ENCODE data around the gene AAK1. TPM values are rescaled to one million over a fixed set of nuclear protein-coding genes. Genes with fewer than 3 reads are reported as not detected.

Gene AAK1
- total and polyA plus RNA-seq, 7 experiments from 2014 or later, result 71.5 to 253 (median 191) TPM

GRCh38 chr2:69594341-69594740 lies 49.2 kb downstream of the AAK1 start:
- CTCF ChIA-PET, result interaction anchor here (0.9 kb wide), 1 partner anchor 22 kb away, joined by 4 read pairs; no protein-coding TSS in a partner anchor
- H3K27ac Mint-ChIP-seq, result peak overlapping the region in 7 of 9 donors; percentile 48 to 80 (median 65)
- H3K4me1 ChIP-seq (ENCODE audit: control insufficient read depth in 2 of 2, insufficient read depth in 2 of 2, low read length in 2 of 2), result peaks cover 41 to 44% of the 10 kb centered on the region in 2 donors

DNA sequence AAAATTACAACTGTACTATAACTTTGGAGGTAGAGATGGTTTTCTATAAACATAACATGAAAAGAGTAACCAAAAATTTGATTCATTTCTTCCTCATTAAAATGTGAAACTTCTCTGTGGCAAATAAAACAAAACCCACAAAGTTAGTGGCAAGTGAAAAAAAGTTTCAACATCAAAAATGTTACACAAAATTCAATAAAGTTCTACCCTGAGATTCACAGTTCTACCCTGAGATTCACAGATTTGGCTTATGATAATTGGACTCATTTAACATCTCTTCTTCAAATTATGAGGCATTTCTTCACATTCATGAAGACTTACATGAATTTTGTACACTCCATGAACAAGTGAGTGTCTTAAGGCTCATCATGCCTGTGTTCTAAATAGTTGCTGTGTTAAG lies 51.0 kb downstream of the AAK1 start:
- H3K4me1 Mint-ChIP-seq, result peaks cover 60 to 95% (median 86%) of the 10 kb centered on the region in 7 donors
- ATAC-seq (no peak), DNase-seq (no peak)
- H3K36me3 Mint-ChIP-seq, result peaks cover 0 to 32% (median 8%) of the 10 kb centered on the region in 5 donors
- Histone ChIP-seq H3K27ac (ENCODE audit: low read depth, low read length) (no peak overlapping the region), H3K9me3 (ENCODE audit: control insufficient read depth in 2 of 3, low read length in 3 of 3) (no peaks in the 10 kb centered on the region), H3K4me1 (ENCODE audit: control insufficient read depth in 2 of 2, insufficient read depth in 2 of 2, low read length in 2 of 2) (peaks cover 32 to 51% of the 10 kb centered on the region in 2 donors), H3K36me3 (ENCODE audit: control insufficient read depth in 2 of 3, insufficient read depth in 3 of 3, low read length in 3 of 3) (no peaks in the 10 kb centered on the region), H3K4me3 (ENCODE audit: low read length) (no peak overlapping the region), H3K27me3 (ENCODE audit: control insufficient read depth in 2 of 2, insufficient read depth in 2 of 2, low read length in 2 of 2) (no peaks in the 10 kb centered on the region)
- peak overlapping the region in 6 of 10 donors; percentile 1 to 61 (median 29) for H3K4me3 Mint-ChIP-seq
- ChIA-PET CTCF (no interaction called here), POLR2A (no interaction called here)
- no peaks in the 10 kb centered on the region for H3K27me3 Mint-ChIP-seq
- intact Hi-C loops (cut with micrococcal nuclease), result no loop called here
- peak overlapping the region; percentile 5 to 82 (median 59) for H3K27ac Mint-ChIP-seq
- no peaks in the 10 kb centered on the region for H3K9me3 Mint-ChIP-seq

More at GRCh38 chr2:69594341-69594740, 49.2 kb downstream of the AAK1 start:
- peaks cover 0 to 27% (median 8%) of the 10 kb centered on the region in 5 donors for H3K36me3 Mint-ChIP-seq
- no peaks in the 10 kb centered on the region for H3K27me3 Mint-ChIP-seq
- ATAC-seq, result no peak
- Histone ChIP-seq H3K27ac (ENCODE audit: low read depth, low read length) (no peak overlapping the region), H3K9me3 (ENCODE audit: control insufficient read depth in 2 of 3, low read length in 3 of 3) (no peaks in the 10 kb centered on the region), H3K4me3 (ENCODE audit: low read length) (no peak overlapping the region), H3K27me3 (ENCODE audit: control insufficient read depth in 2 of 2, insufficient read depth in 2 of 2, low read length in 2 of 2) (no peaks in the 10 kb centered on the region), H3K36me3 (ENCODE audit: control insufficient read depth in 2 of 3, insufficient read depth in 3 of 3, low read length in 3 of 3) (no peaks in the 10 kb centered on the region)
- DNase-seq, result no peak
- intact Hi-C loops (cut with micrococcal nuclease), result loop anchor here in 1 of 2 donors (1.0 kb wide), 1 partner anchor 9 kb away; no protein-coding TSS in a partner anchor
- H3K9me3 Mint-ChIP-seq, result no peaks in the 10 kb centered on the region
- H3K4me3 Mint-ChIP-seq, result peak overlapping the region in 2 of 10 donors; percentile 38 to 47
- POLR2A ChIA-PET, result interaction anchor here (1.5 to 1.6 kb wide), 2 partner anchors 12 to 47 kb away, joined by 5 to 12 read pairs; no protein-coding TSS in a partner anchor
- H3K4me1 Mint-ChIP-seq, result peaks cover 51 to 92% (median 82%) of the 10 kb centered on the region in 7 donors

DNA sequence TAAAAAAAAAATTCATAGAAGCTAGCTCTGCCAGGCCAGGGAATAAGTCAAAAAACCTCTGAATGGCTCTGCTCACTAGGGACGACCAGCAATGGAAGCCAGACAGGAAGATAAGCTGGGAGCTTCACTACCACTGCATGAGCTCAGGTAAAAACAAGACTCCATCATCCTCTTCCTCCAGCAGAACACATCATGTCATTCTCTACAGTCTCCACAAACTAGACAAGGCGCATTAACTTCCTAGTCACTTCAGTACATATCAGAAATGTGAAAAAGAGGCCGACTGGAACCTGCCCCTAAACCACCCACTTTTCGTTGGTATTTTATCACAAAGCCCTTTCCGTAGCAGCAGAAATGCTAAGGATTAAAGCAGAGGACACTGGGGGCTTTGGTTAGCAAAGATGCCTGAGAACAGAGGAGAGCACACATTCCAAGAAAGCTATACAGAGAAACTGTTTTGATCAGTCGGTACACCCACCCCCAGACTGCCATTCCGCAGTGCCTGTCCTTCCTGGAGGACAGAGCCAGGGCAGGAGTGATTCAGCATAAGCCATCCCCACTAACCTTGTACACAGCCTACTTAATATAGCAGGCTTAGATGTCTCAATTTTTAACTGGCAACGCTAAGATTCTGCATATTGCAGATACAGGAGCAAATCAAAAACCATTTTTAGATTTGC lies 53.4 kb downstream of the AAK1 start:
- Histone ChIP-seq H3K36me3 (ENCODE audit: control insufficient read depth in 2 of 3, insufficient read depth in 3 of 3, low read length in 3 of 3) (no peaks in the 10 kb centered on the region), H3K27ac (ENCODE audit: low read depth, low read length) (peak overlapping the region; percentile 25), H3K9me3 (ENCODE audit: control insufficient read depth in 2 of 3, low read length in 3 of 3) (no peaks in the 10 kb centered on the region), H3K4me1 (ENCODE audit: control insufficient read depth in 2 of 2, insufficient read depth in 2 of 2, low read length in 2 of 2) (peaks cover 14 to 58% of the 10 kb centered on the region in 2 donors), H3K27me3 (ENCODE audit: control insufficient read depth in 2 of 2, insufficient read depth in 2 of 2, low read length in 2 of 2) (no peaks in the 10 kb centered on the region), H3K4me3 (ENCODE audit: low read length) (no peak overlapping the region)
- ChIA-PET POLR2A (interaction anchor here (0.7 to 1.3 kb wide), 4 partner anchors 54 to 126 kb away, joined by 3 to 4 read pairs (median 4); no protein-coding TSS in a partner anchor), CTCF (interaction anchor here (0.7 to 3.6 kb wide), 5 partner anchors 9 to 773 kb away, joined by 3 to 18 read pairs (median 3); no protein-coding TSS in a partner anchor)
- DNase-seq, result peak in 2 of 9 donors; percentile 10 to 25
- Mint-ChIP-seq H3K27me3 (no peaks in the 10 kb centered on the region), H3K36me3 (peaks cover 0 to 26% (median 8%) of the 10 kb centered on the region in 5 donors), H3K27ac (peak overlapping the region; percentile 54 to 92 (median 81)), H3K4me3 (peak overlapping the region in 9 of 10 donors; percentile 55 to 77 (median 69)), H3K9me3 (no peaks in the 10 kb centered on the region), H3K4me1 (peaks cover 59 to 93% (median 87%) of the 10 kb centered on the region in 7 donors)
- ATAC-seq, result peak; percentile 38
- intact Hi-C loops (cut with micrococcal nuclease), result no loop called here

GRCh38 chr2:69588945-69589344 lies 54.6 kb downstream of the AAK1 start:
- ChIA-PET POLR2A (interaction anchor here (0.8 to 1.3 kb wide), 2 partner anchors 14 to 75 kb away, joined by 3 to 4 read pairs; no protein-coding TSS in a partner anchor), CTCF (interaction anchor here (0.6 to 3.6 kb wide), 2 partner anchors 8 to 23 kb away, joined by 3 to 18 read pairs; no protein-coding TSS in a partner anchor)
- H3K36me3 Mint-ChIP-seq, result peaks cover 0 to 22% (median 8%) of the 10 kb centered on the region in 5 donors
- H3K27me3 Mint-ChIP-seq, result no peaks in the 10 kb centered on the region
- no peak overlapping the region for H3K27ac ChIP-seq (ENCODE audit: low read depth, low read length)
- peak overlapping the region in 9 of 10 donors; percentile 8 to 75 (median 35) for H3K4me3 Mint-ChIP-seq
- H3K4me3 ChIP-seq (ENCODE audit: low read length), result no peak overlapping the region
- no peaks in the 10 kb centered on the region for H3K9me3 ChIP-seq (ENCODE audit: control insufficient read depth in 2 of 3, low read length in 3 of 3)
- H3K9me3 Mint-ChIP-seq, result no peaks in the 10 kb centered on the region
- intact Hi-C loops (cut with micrococcal nuclease), result no loop called here
- peaks cover 62 to 93% (median 88%) of the 10 kb centered on the region in 7 donors for H3K4me1 Mint-ChIP-seq
- ATAC-seq, result no peak
- DNase-seq, result no peak
- H3K27me3 ChIP-seq (ENCODE audit: control insufficient read depth in 2 of 2, insufficient read depth in 2 of 2, low read length in 2 of 2), result no peaks in the 10 kb centered on the region
- peak overlapping the region in 8 of 9 donors; percentile 36 to 88 (median 82) for H3K27ac Mint-ChIP-seq
- H3K36me3 ChIP-seq (ENCODE audit: control insufficient read depth in 2 of 3, insufficient read depth in 3 of 3, low read length in 3 of 3), result no peaks in the 10 kb centered on the region
- peaks cover 23 to 57% of the 10 kb centered on the region in 2 donors for H3K4me1 ChIP-seq (ENCODE audit: control insufficient read depth in 2 of 2, insufficient read depth in 2 of 2, low read length in 2 of 2)

GRCh38 chr2:69588403-69588802 lies 55.1 kb downstream of the AAK1 start:
- no peaks in the 10 kb centered on the region for H3K9me3 Mint-ChIP-seq
- ChIA-PET POLR2A (interaction anchor here (0.8 kb wide), 1 partner anchor 15 kb away, joined by 3 read pairs; no protein-coding TSS in a partner anchor), CTCF (interaction anchor here (0.6 to 3.6 kb wide), 2 partner anchors 9 to 23 kb away, joined by 3 to 18 read pairs; no protein-coding TSS in a partner anchor)
- H3K27ac Mint-ChIP-seq, result peak overlapping the region in 8 of 9 donors; percentile 14 to 88 (median 82)
- intact Hi-C loops (cut with micrococcal nuclease), result no loop called here
- peaks cover 0 to 18% (median 8%) of the 10 kb centered on the region in 5 donors for H3K36me3 Mint-ChIP-seq
- Histone ChIP-seq H3K36me3 (ENCODE audit: control insufficient read depth in 2 of 3, insufficient read depth in 3 of 3, low read length in 3 of 3) (no peaks in the 10 kb centered on the region), H3K4me3 (ENCODE audit: low read length) (no peak overlapping the region), H3K4me1 (ENCODE audit: control insufficient read depth in 2 of 2, insufficient read depth in 2 of 2, low read length in 2 of 2) (peaks cover 29 to 59% of the 10 kb centered on the region in 2 donors), H3K27ac (ENCODE audit: low read depth, low read length) (peak overlapping the region; percentile 34), H3K9me3 (ENCODE audit: control insufficient read depth in 2 of 3, low read length in 3 of 3) (no peaks in the 10 kb centered on the region), H3K27me3 (ENCODE audit: control insufficient read depth in 2 of 2, insufficient read depth in 2 of 2, low read length in 2 of 2) (no peaks in the 10 kb centered on the region)
- H3K4me1 Mint-ChIP-seq, result peaks cover 66 to 93% (median 88%) of the 10 kb centered on the region in 7 donors
- no peak for ATAC-seq
- H3K4me3 Mint-ChIP-seq, result peak overlapping the region in 5 of 10 donors; percentile 18 to 75 (median 67)
- H3K27me3 Mint-ChIP-seq, result no peaks in the 10 kb centered on the region
- no peak for DNase-seq

DNA sequence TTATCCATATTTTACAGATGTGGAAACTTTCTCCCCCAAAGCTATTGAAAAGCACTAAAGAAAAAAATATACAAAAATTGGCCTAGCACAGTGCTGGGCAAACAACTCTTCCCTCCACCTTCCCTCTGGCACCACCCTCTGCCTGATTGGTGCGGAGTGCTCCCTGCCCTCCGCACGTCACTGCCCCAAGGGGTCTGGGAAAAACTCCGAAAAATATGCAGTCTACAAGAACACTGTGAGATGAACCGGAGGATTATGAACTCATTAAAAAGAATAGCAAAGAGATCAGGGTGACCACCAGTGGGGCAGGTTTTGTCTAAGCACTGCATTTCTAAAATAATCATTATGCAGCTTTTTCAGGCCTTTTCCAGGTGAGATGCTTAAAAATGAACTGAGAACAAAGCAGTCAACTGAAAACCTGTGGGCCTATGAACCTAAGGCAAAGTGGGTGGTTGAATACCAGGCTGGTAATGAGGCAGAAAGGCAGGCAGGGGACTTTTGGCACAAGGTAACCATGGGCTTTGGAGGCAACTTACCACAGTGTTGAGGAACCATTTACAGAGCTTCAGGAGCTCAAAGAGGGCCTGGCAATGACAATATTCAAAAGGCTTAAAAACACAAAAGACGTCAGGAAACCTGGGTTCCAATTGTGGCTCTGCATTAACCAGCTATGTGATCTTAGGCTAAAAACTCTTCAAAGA lies 57.5 kb downstream of the AAK1 start:
- Mint-ChIP-seq H3K9me3 (no peaks in the 10 kb centered on the region), H3K4me1 (peaks cover 73 to 98% (median 95%) of the 10 kb centered on the region in 7 donors), H3K36me3 (peaks cover 0 to 14% (median 4%) of the 10 kb centered on the region in 5 donors), H3K4me3 (peak overlapping the region in 6 of 10 donors; percentile 19 to 78 (median 52)), H3K27ac (peak overlapping the region in 8 of 9 donors; percentile 58 to 86 (median 77)), H3K27me3 (no peaks in the 10 kb centered on the region)
- ChIA-PET POLR2A (interaction anchor here (0.7 kb wide), 1 partner anchor 17 kb away, joined by 3 read pairs; no protein-coding TSS in a partner anchor), CTCF (interaction anchor here (1.2 kb wide), 1 partner anchor 15 kb away, joined by 3 read pairs; no protein-coding TSS in a partner anchor)
- H3K36me3 ChIP-seq (ENCODE audit: control insufficient read depth in 2 of 3, insufficient read depth in 3 of 3, low read length in 3 of 3), result no peaks in the 10 kb centered on the region
- intact Hi-C loops (cut with micrococcal nuclease), result loop anchor here in 1 of 2 donors (2.0 kb wide), 1 partner anchor 17 kb away; no protein-coding TSS in a partner anchor
- no peak overlapping the region for H3K27ac ChIP-seq (ENCODE audit: low read depth, low read length)
- H3K4me1 ChIP-seq (ENCODE audit: control insufficient read depth in 2 of 2, insufficient read depth in 2 of 2, low read length in 2 of 2), result peaks cover 38 to 73% of the 10 kb centered on the region in 2 donors
- no peaks in the 10 kb centered on the region for H3K27me3 ChIP-seq (ENCODE audit: control insufficient read depth in 2 of 2, insufficient read depth in 2 of 2, low read length in 2 of 2)
- DNase-seq (peak in 1 of 9 donors; percentile 26), ATAC-seq (peak; percentile 15)
- H3K4me3 ChIP-seq (ENCODE audit: low read length), result no peak overlapping the region
- no peaks in the 10 kb centered on the region for H3K9me3 ChIP-seq (ENCODE audit: control insufficient read depth in 2 of 3, low read length in 3 of 3)
